ENCODE data around the gene BAZ2B. TPM values are rescaled to one million over a fixed set of nuclear protein-coding genes. Genes with fewer than 3 reads are reported as not detected.
"Not testable (repeated sequence)": the region's sequence is repeated elsewhere in the genome, so short reads cannot be mapped to it uniquely, and the experiment has no call there.

The BAZ2B gene
- total RNA-seq, 1 experiment from 2014 or later: 19.9 TPM

DNA sequence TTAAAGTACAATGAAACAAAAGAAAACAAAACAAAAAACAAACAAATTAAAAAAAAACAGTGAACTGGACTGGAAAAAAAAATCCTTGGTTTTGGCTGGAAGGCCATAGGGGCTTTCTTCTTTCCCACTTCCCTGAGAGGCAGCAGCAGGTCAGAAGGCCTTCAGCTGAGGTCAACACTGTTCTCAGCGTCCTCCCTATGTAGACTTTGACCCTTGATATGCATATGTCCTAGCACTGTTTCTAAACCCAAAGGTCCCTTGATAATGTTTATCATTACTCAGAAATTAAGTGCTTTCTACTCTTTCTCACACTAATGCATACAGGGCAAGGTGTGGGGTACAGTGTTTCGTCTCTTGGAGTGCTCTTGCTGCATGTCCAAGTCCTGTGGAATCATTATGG lies 254.3 kb downstream of the BAZ2B start (continued):
- TF ChIP-seq EZH2 (IDR thresholded peaks at IDR 0.05): no peak
- TF ChIP-seq SP1 (IDR thresholded peaks at IDR 0.05; ENCODE audit: low read depth): no peak
- TF ChIP-seq JUND (IDR thresholded peaks at IDR 0.05): no peak
- no peak for TF ChIP-seq TCF7L2 (IDR thresholded peaks at IDR 0.05; ENCODE audit: borderline replicate concordance, extremely low read depth, insufficient read depth, insufficient read length)
- TF ChIP-seq, protein P1, sequence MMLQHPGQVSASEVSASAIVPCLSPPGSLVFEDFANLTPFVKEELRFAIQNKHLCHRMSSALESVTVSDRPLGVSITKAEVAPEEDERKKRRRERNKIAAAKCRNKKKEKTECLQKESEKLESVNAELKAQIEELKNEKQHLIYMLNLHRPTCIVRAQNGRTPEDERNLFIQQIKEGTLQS (IDR thresholded peaks at IDR 0.05): no peak
- TF ChIP-seq CEBPB (IDR thresholded peaks at IDR 0.05; ENCODE audit: low read depth): no peak
- TF ChIP-seq, protein P2, sequence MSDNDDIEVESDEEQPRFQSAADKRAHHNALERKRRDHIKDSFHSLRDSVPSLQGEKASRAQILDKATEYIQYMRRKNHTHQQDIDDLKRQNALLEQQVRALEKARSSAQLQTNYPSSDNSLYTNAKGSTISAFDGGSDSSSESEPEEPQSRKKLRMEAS (IDR thresholded peaks at IDR 0.05): no peak

GRCh38 chr2:159361603-159362002 lies 254.7 kb downstream of the BAZ2B start:
- H3K4me1 ChIP-seq (ENCODE audit: control insufficient read depth in 1 of 2, insufficient read depth in 2 of 2, low read length in 2 of 2); H3K4me2 ChIP-seq (ENCODE audit: low read length); H3K79me2 ChIP-seq (ENCODE audit: insufficient read depth, low read length); POLR2A ChIA-PET; H3K9ac ChIP-seq (ENCODE audit: low read length); ATAC-seq; H3K36me3 ChIP-seq (ENCODE audit: control insufficient read depth in 1 of 2, insufficient read depth in 2 of 2, low read length in 2 of 2); H3K27ac ChIP-seq (ENCODE audit: low read depth, low read length); H2AFZ ChIP-seq (ENCODE audit: low read depth, low read length, poor library complexity, severe bottlenecking); RAD21 ChIA-PET (ENCODE audit: low non-redundant PET in 1 of 2, low total read pairs in 2 of 2, uncharacterized antibody in 2 of 2, unreplicated experiment in 2 of 2); H3K27me3 ChIP-seq (ENCODE audit: insufficient read depth, low read length); CTCF ChIA-PET; H3K4me3 ChIP-seq (replicated peaks in 1 of 2; ENCODE audit: low read depth in 1 of 2, low read length in 2 of 2); BruUV-seq (replicated peaks); intact Hi-C loops (cut with micrococcal nuclease); H3K9me3 ChIP-seq (ENCODE audit: control insufficient read depth in 1 of 2, insufficient read depth in 1 of 2, low read depth in 1 of 2, low read length in 2 of 2); H4K20me1 ChIP-seq (ENCODE audit: insufficient read depth); DNase-seq (ENCODE audit: low read depth, low spot score); H3K9me2 ChIP-seq (ENCODE audit: insufficient read depth): not testable (repeated sequence)

GRCh38 chr2:159356053-159356554 lies 260.2 kb downstream of the BAZ2B start:
- no peaks in the 10 kb centered on the region for H3K36me3 ChIP-seq (ENCODE audit: control insufficient read depth in 1 of 2, insufficient read depth in 2 of 2, low read length in 2 of 2)
- H3K9me2 ChIP-seq (ENCODE audit: insufficient read depth): no peaks in the 10 kb centered on the region
- no peaks in the 10 kb centered on the region for H3K4me1 ChIP-seq (ENCODE audit: control insufficient read depth in 1 of 2, insufficient read depth in 2 of 2, low read length in 2 of 2)
- no peak for DNase-seq (ENCODE audit: low read depth, low spot score)
- RAD21 ChIA-PET (ENCODE audit: low non-redundant PET in 1 of 2, low total read pairs in 2 of 2, uncharacterized antibody in 2 of 2, unreplicated experiment in 2 of 2): no interaction called here
- H3K4me2 ChIP-seq (ENCODE audit: low read length): no peak overlapping the region
- H3K9me3 ChIP-seq (ENCODE audit: control insufficient read depth in 1 of 2, insufficient read depth in 1 of 2, low read depth in 1 of 2, low read length in 2 of 2): no peaks in the 10 kb centered on the region
- no peak for ATAC-seq
- intact Hi-C loops (cut with micrococcal nuclease): no loop called here
- POLR2A ChIA-PET: no interaction called here
- no peaks in the 10 kb centered on the region for H4K20me1 ChIP-seq (ENCODE audit: insufficient read depth)
- no peak overlapping the region for H3K9ac ChIP-seq (ENCODE audit: low read length)
- no peak overlapping the region for H3K4me3 ChIP-seq (replicated peaks in 1 of 2; ENCODE audit: low read depth in 1 of 2, low read length in 2 of 2)
- no peak overlapping the region for H3K27ac ChIP-seq (ENCODE audit: low read depth, low read length)
- no peak overlapping the region for H2AFZ ChIP-seq (ENCODE audit: low read depth, low read length, poor library complexity, severe bottlenecking)
- CTCF ChIA-PET: no interaction called here
- H3K79me2 ChIP-seq (ENCODE audit: insufficient read depth, low read length): no peaks in the 10 kb centered on the region
- H3K27me3 ChIP-seq (ENCODE audit: insufficient read depth, low read length): no peaks in the 10 kb centered on the region
- no TSS peak for BruUV-seq (replicated peaks)
- no peak for TF ChIP-seq SRF (IDR thresholded peaks at IDR 0.05; ENCODE audit: low read depth)
- no peak for TF ChIP-seq ZFX (IDR thresholded peaks at IDR 0.05)
- TF ChIP-seq EZH2phosphoT487 (IDR thresholded peaks at IDR 0.05; ENCODE audit: borderline replicate concordance): no peak
- no peak for TF ChIP-seq CTCF (IDR thresholded peaks at IDR 0.05 in 2 of 3, conservative IDR thresholded peaks at IDR 0.05 in 1 of 3; ENCODE audit: borderline replicate concordance in 1 of 3, insufficient read depth in 1 of 3, low read depth in 2 of 3, low read length in 2 of 3)
- TF ChIP-seq POLR2AphosphoS5 (IDR thresholded peaks at IDR 0.05; ENCODE audit: low read depth, low read length): no peak
- no peak for TF ChIP-seq JUND (IDR thresholded peaks at IDR 0.05)
- no peak for TF ChIP-seq ZNF274 (IDR thresholded peaks at IDR 0.05; ENCODE audit: low read depth, low read length)
- TF ChIP-seq SIN3A (IDR thresholded peaks at IDR 0.05; ENCODE audit: low read depth): no peak
- no peak for TF ChIP-seq ELF1 (IDR thresholded peaks at IDR 0.05; ENCODE audit: borderline replicate concordance, low read depth)
- TF ChIP-seq EZH2 (IDR thresholded peaks at IDR 0.05): no peak
- no peak for TF ChIP-seq ZBTB33 (IDR thresholded peaks at IDR 0.05; ENCODE audit: extremely low read depth, insufficient replicate concordance, low read length)
